ENCODE data around the gene CERS6. TPM values are rescaled to one million over a fixed set of nuclear protein-coding genes. Genes with fewer than 3 reads are reported as not detected.
A peak's percentile ranks its signal among the peaks of the same experiment; 100 is the strongest.

Gene CERS6
- total RNA-seq, 1 donor from 2014 or later = 30.8 TPM

DNA sequence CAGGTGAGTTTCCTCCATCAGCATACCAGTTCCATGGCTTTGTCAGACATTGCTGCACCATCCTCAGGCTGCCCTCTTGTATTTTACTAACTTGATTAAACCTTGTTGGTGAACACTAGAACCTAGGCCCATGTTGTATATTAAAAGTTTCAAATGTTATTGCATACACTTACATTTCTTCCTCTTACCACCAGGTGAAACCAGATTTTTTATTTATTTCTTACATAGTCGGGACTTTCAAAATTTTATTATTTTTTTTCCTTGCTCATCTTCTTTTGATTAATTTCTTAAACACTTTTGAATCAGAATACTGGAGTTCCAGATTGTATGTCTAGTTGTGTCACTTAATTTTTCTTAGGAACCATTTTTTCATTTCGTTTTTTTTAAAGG is 5.9 kb downstream of the CERS6 start:
- TF ChIP-seq, protein P1, sequence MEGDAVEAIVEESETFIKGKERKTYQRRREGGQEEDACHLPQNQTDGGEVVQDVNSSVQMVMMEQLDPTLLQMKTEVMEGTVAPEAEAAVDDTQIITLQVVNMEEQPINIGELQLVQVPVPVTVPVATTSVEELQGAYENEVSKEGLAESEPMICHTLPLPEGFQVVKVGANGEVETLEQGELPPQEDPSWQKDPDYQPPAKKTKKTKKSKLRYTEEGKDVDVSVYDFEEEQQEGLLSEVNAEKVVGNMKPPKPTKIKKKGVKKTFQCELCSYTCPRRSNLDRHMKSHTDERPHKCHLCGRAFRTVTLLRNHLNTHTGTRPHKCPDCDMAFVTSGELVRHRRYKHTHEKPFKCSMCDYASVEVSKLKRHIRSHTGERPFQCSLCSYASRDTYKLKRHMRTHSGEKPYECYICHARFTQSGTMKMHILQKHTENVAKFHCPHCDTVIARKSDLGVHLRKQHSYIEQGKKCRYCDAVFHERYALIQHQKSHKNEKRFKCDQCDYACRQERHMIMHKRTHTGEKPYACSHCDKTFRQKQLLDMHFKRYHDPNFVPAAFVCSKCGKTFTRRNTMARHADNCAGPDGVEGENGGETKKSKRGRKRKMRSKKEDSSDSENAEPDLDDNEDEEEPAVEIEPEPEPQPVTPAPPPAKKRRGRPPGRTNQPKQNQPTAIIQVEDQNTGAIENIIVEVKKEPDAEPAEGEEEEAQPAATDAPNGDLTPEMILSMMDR (IDR thresholded peaks at IDR 0.05) = peak; percentile 34
- no peak for DNase-seq (ENCODE audit: low spot score)
- H3K4me3 Mint-ChIP-seq (ENCODE audit: unreplicated experiment) = no peak overlapping the region
- no peaks in the 10 kb centered on the region for H3K36me3 Mint-ChIP-seq (ENCODE audit: low read depth)
- H3K4me1 Mint-ChIP-seq (ENCODE audit: low read depth) = peaks cover 58% of the 10 kb centered on the region
- H3K9me3 Mint-ChIP-seq (ENCODE audit: low read depth) = no peaks in the 10 kb centered on the region
- H3K27ac Mint-ChIP-seq (ENCODE audit: unreplicated experiment) = peak overlapping the region; percentile 84
- H3K27me3 Mint-ChIP-seq (ENCODE audit: low read depth) = no peaks in the 10 kb centered on the region

DNA sequence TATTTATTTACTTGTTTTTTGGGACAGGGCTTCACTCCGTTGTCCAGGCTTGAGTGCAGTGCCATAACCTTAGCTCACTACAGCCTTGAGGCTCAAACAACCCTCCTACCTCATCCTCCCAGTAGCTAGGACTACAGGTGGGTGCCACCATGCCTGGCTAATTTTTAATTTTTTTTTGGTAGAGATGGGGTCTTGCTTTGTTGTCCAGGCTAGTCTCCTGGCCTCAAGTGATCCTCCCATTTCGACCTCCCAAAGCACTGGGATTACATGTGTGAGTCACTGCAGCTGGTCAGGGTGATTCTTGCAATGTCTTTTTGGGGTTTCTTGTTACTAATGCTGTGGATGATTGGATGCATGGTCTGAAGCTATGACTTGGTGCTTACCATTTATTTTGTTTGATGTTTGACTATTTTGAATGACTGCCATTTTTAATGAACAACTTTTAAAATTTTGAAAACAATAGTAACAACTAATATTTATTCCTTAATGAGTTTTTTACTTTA is 6.5 kb downstream of the CERS6 start:
- H3K27me3 Mint-ChIP-seq (ENCODE audit: low read depth) = no peaks in the 10 kb centered on the region
- TF ChIP-seq, protein P1 (IDR thresholded peaks at IDR 0.05) = no peak
- no peaks in the 10 kb centered on the region for H3K9me3 Mint-ChIP-seq (ENCODE audit: low read depth)
- DNase-seq (ENCODE audit: low spot score) = no peak
- H3K27ac Mint-ChIP-seq (ENCODE audit: unreplicated experiment) = peak overlapping the region; percentile 33
- H3K36me3 Mint-ChIP-seq (ENCODE audit: low read depth) = no peaks in the 10 kb centered on the region
- no peak overlapping the region for H3K4me3 Mint-ChIP-seq (ENCODE audit: unreplicated experiment)
- peaks cover 61% of the 10 kb centered on the region for H3K4me1 Mint-ChIP-seq (ENCODE audit: low read depth)

DNA sequence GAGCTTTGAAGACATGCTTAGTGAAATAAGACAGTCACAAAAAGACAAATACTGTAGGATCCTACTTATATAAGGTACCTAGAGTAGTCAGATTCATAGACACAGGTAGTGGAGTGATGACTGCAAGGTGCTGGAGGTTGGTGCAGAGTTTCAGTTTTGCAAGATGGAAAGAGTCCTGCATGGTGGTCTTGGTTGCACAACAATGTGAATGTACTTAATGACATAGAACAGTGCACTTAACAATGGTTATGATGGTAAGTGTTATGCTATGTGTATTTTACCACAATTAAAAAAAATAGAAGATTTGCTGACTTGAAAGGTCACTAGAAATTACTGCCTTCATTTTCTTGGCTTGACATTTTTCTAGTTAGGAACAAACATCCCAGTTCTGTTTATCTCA is 9.5 kb downstream of the CERS6 start:
- Mint-ChIP-seq H3K9me3 (ENCODE audit: low read depth) (no peaks in the 10 kb centered on the region), H3K27ac (ENCODE audit: unreplicated experiment) (no peak overlapping the region), H3K4me1 (ENCODE audit: low read depth) (peaks cover 44% of the 10 kb centered on the region), H3K36me3 (ENCODE audit: low read depth) (no peaks in the 10 kb centered on the region), H3K4me3 (ENCODE audit: unreplicated experiment) (no peak overlapping the region), H3K27me3 (ENCODE audit: low read depth) (no peaks in the 10 kb centered on the region)
- DNase-seq (ENCODE audit: low spot score) = no peak
- TF ChIP-seq, protein P1 (IDR thresholded peaks at IDR 0.05) = no peak

DNA sequence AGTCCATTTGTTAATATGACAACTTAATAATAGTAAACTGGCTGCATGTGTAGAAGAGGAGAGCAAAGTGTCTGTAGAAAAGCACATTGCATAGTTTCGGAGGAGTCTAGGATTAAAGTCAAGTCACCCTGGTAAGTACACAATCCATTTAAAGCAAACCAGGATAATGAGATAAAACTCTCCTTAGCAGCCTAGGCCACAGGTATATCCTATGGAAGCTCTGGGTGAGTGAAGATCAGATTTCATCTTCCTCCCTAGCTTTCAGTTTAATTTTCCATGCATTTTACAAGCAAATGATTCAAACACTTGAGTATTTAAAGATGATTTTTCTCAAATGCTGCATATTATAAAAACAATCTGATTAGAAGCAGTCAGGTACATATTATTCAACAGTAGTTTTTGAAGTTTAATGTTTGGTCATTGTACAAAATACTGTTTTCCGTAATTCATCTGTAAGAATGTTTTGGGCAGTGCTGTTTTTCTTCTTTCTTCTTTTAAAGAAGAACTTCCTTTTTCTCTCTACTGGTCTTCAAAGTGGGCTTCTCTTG is 10.2 kb downstream of the CERS6 start:
- Mint-ChIP-seq H3K27me3 (ENCODE audit: low read depth) (no peaks in the 10 kb centered on the region), H3K4me1 (ENCODE audit: low read depth) (peaks cover 38% of the 10 kb centered on the region), H3K4me3 (ENCODE audit: unreplicated experiment) (no peak overlapping the region), H3K27ac (ENCODE audit: unreplicated experiment) (no peak overlapping the region), H3K9me3 (ENCODE audit: low read depth) (no peaks in the 10 kb centered on the region), H3K36me3 (ENCODE audit: low read depth) (no peaks in the 10 kb centered on the region)
- TF ChIP-seq, protein P1 (IDR thresholded peaks at IDR 0.05) = no peak
- DNase-seq (ENCODE audit: low spot score) = no peak

DNA sequence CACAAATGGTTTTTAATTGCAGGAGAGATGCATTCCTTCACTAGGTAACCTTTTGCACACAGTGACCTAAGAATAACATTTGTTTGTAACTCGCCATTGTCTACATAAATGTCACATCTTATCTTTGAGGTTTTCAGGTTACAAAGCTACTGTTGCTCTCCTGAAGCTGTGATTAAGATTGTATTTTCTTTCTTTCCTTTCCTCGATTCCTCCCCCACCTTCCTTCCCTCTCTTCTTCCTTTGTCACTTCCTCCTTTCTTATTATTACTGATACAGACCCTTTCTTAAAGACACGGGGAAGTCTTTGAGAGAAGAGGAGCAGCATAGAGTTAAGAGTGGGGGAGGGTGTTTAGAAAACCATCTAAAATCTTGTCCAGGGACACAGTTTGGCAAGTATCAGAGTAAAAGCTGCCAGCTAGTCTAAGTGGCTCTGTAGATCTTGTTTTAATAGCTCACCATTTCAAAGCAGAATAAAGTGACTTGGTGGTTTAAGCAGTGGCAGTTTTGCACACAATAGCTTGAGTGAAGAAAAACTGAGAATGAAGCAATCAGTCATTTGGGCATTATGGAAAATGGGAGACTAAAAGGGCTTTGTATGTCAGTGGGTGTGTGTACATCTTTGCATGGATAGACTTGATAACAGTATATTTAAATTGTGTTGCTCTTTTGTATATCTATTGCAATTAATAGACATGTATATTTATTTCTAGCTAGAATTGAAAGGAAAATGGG is 10.9 kb downstream of the CERS6 start:
- no peaks in the 10 kb centered on the region for H3K36me3 Mint-ChIP-seq (ENCODE audit: low read depth)
- no peak for DNase-seq (ENCODE audit: low spot score)
- no peak overlapping the region for H3K4me3 Mint-ChIP-seq (ENCODE audit: unreplicated experiment)
- H3K4me1 Mint-ChIP-seq (ENCODE audit: low read depth) = peaks cover 30% of the 10 kb centered on the region
- TF ChIP-seq, protein P1 (IDR thresholded peaks at IDR 0.05) = no peak
- no peak overlapping the region for H3K27ac Mint-ChIP-seq (ENCODE audit: unreplicated experiment)
- H3K27me3 Mint-ChIP-seq (ENCODE audit: low read depth) = no peaks in the 10 kb centered on the region
- no peaks in the 10 kb centered on the region for H3K9me3 Mint-ChIP-seq (ENCODE audit: low read depth)
